Measurements from ENCODE around the gene RETNLB. TPM values are rescaled to one million over a fixed set of nuclear protein-coding genes. Genes with fewer than 3 reads are reported as not detected.

The RETNLB gene
- total RNA-seq, 2 donors from 2014 or later, result not detected

GRCh38 chr3:108724101-108724500, 33.1 kb downstream of the RETNLB start:
- H3K27ac ChIP-seq, result no peak overlapping the region
- WGBS, result 87% methylated on average over 4 of the region's 4 CpGs
- intact Hi-C loops (cut with DNase I), result no loop called here
- TF ChIP-seq POLR2AphosphoS5 (IDR thresholded peaks at IDR 0.05) (no peak), CTCF (IDR thresholded peaks at IDR 0.05) (no peak), POLR2A (IDR thresholded peaks at IDR 0.05) (no peak)
- no peaks in the 10 kb centered on the region for H3K9me3 ChIP-seq
- no peaks in the 10 kb centered on the region for H3K27me3 ChIP-seq (replicated peaks; ENCODE audit: insufficient read depth)
- H3K4me1 ChIP-seq (replicated peaks), result no peaks in the 10 kb centered on the region
- no peak for DNase-seq (ENCODE audit: low spot score)
- no peaks in the 10 kb centered on the region for H3K36me3 ChIP-seq
- no peak overlapping the region for H3K4me3 ChIP-seq

DNA sequence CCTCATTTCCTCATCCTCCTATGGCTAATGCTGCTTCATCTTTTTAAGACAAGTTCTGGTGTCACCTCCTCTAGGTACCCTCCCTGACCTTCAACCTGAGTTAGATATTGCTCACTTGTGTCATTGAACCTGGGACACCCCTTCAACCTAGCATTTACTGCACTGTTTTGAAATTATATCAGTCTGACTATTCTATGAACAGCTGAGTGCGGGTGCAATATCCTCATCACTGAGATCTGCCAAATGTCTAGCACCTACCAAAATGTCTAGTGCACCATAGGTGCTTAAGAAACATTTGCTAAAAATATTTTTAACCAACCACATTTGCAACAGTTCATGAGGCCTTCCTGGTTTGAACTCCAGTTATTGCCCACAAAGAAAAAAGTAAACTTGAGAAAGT, 34.5 kb downstream of the RETNLB start:
- Histone ChIP-seq H3K4me3 (no peak overlapping the region), H3K36me3 (no peaks in the 10 kb centered on the region), H3K9me3 (no peaks in the 10 kb centered on the region), H3K27me3 (replicated peaks; ENCODE audit: insufficient read depth) (no peaks in the 10 kb centered on the region), H3K4me1 (replicated peaks) (no peaks in the 10 kb centered on the region), H3K27ac (no peak overlapping the region)
- 100% methylated on average over 1 of the region's 1 CpG for whole genome bisulfite sequencing
- TF ChIP-seq POLR2A (IDR thresholded peaks at IDR 0.05) (no peak), POLR2AphosphoS5 (IDR thresholded peaks at IDR 0.05) (no peak), CTCF (IDR thresholded peaks at IDR 0.05) (no peak)
- no peak for DNase-seq (ENCODE audit: low spot score)
- intact Hi-C loops (cut with DNase I), result no loop called here

DNA sequence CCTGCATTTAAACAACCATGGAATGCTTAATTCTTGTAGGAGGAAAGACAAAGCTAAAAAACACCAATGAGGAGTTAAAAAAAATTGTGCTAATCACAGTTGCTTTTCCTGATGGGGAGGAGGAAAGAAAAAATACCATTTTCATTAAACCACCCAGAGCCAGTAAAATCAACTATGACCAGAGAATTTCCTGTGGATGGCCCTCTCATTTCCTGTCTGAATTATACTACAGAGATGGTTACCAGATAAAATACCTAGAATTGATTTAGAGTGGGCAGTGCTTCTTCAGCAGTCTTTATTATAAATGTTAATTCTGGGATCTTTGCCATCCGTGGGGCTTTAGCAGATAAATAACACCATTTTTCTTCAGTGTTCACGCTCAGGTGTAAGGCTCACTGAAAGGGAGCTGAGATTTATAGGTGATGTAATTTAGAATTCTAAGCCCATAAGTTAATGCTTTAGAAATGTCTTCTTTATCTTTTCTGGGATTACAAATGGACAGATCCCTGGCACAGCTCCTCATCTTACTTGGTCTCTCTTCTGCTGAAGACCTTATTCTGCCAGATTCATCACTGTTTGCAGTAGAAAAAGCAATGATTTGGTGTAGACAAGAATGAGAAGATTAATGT, 37.9 kb downstream of the RETNLB start:
- DNase-seq (ENCODE audit: low spot score), result no peak
- H3K4me1 ChIP-seq (replicated peaks), result no peaks in the 10 kb centered on the region
- 11% methylated on average over 2 of the region's 2 CpGs for WGBS
- H3K36me3 ChIP-seq, result no peaks in the 10 kb centered on the region
- H3K9me3 ChIP-seq, result no peaks in the 10 kb centered on the region
- TF ChIP-seq POLR2AphosphoS5 (IDR thresholded peaks at IDR 0.05) (no peak), POLR2A (IDR thresholded peaks at IDR 0.05) (no peak), CTCF (IDR thresholded peaks at IDR 0.05) (no peak)
- H3K4me3 ChIP-seq, result no peak overlapping the region
- H3K27me3 ChIP-seq (replicated peaks; ENCODE audit: insufficient read depth), result no peaks in the 10 kb centered on the region
- intact Hi-C loops (cut with DNase I), result no loop called here
- no peak overlapping the region for H3K27ac ChIP-seq

DNA sequence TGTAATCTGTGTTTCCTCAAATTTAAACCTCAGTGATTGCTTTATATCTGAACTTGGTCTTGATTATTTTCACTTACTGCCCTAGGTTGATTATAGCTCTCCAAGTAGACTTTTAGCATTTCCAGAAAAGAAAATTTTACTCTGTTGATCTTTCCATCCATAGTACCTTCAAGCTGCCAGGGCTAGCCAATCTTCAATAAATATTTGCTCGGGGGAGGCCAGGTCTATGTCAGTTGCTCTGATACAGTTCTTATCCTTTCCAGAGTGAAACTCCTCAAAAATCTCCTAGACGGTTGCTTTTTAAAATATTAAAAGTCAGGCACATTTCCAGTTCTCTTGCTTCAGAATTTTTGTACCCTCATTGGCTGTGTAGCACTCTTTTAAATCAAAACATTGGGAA, 38.8 kb downstream of the RETNLB start:
- intact Hi-C loops (cut with DNase I), result no loop called here
- WGBS, result 23% methylated on average over 2 of the region's 2 CpGs
- no peaks in the 10 kb centered on the region for H3K36me3 ChIP-seq
- H3K4me1 ChIP-seq (replicated peaks), result no peaks in the 10 kb centered on the region
- no peak for TF ChIP-seq POLR2A (IDR thresholded peaks at IDR 0.05)
- no peak for TF ChIP-seq CTCF (IDR thresholded peaks at IDR 0.05)
- no peak for TF ChIP-seq POLR2AphosphoS5 (IDR thresholded peaks at IDR 0.05)
- no peak for DNase-seq (ENCODE audit: low spot score)
- H3K9me3 ChIP-seq, result no peaks in the 10 kb centered on the region
- H3K27ac ChIP-seq, result no peak overlapping the region
- no peak overlapping the region for H3K4me3 ChIP-seq
- no peaks in the 10 kb centered on the region for H3K27me3 ChIP-seq (replicated peaks; ENCODE audit: insufficient read depth)

- DNase-seq (ENCODE audit: low spot score), result no peak
- Histone ChIP-seq H3K36me3 (no peaks in the 10 kb centered on the region), H3K9me3 (no peaks in the 10 kb centered on the region), H3K4me3 (no peak overlapping the region), H3K4me1 (replicated peaks) (no peaks in the 10 kb centered on the region), H3K27me3 (replicated peaks; ENCODE audit: insufficient read depth) (no peaks in the 10 kb centered on the region), H3K27ac (no peak overlapping the region)
- intact Hi-C loops (cut with DNase I), result no loop called here
- WGBS, result 51% methylated on average over 3 of the region's 3 CpGs
- TF ChIP-seq POLR2A (IDR thresholded peaks at IDR 0.05) (no peak), CTCF (IDR thresholded peaks at IDR 0.05) (no peak), POLR2AphosphoS5 (IDR thresholded peaks at IDR 0.05) (no peak)
Measured at GRCh38 chr3:108713816-108714215, 43.4 kb downstream of the RETNLB start.

Measured in prostate gland (tissue), 2 donors.